ENCODE results near the gene INF2.

Gene INF2

DNA sequence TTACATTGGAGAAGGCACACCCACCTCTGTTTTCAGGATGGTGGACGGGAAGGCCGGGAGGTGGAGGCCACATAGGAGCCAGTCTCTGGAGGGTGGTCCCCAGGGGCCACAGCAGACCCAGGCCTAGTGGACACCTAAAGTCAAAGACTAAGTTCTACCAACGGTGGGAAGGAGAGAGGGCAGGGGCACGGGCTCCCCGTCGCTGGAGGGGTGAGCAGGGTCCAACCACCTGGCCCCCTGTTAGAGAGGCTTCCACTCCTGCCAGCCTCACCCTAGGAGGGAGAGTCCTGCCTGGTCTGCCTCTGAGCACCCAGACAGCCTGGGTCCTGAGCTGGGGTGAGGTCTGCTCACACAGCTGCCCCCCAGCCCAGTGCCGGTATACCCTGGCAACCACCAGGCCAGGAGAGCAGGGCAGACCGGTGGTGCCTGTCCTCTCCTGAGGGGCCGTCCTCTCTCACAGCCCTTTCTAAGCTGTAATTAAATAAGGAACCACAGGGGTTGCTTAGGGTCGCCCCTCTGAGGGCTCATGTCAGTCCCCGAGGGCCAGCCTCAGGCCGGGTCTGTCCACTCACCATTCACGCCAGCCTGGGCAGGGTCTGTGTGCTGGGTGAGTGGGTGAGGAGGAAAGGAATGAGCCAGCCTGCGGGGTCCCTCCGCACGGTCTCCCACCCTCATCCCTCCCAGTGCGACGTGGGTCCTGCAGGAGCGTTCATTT is 2.3 kb downstream of the INF2 start:
- H3K27ac ChIP-seq (replicated peaks): no peak overlapping the region
- no peak for DNase-seq (ENCODE audit: low read depth in 1 of 2, low spot score in 1 of 2)
- no peak for TF ChIP-seq SPI1 (IDR thresholded peaks at IDR 0.05; ENCODE audit: borderline replicate concordance, low read depth)
- TF ChIP-seq POLR2AphosphoS5 (IDR thresholded peaks at IDR 0.05; ENCODE audit: low read depth): no peak
- TF ChIP-seq, protein P1, sequence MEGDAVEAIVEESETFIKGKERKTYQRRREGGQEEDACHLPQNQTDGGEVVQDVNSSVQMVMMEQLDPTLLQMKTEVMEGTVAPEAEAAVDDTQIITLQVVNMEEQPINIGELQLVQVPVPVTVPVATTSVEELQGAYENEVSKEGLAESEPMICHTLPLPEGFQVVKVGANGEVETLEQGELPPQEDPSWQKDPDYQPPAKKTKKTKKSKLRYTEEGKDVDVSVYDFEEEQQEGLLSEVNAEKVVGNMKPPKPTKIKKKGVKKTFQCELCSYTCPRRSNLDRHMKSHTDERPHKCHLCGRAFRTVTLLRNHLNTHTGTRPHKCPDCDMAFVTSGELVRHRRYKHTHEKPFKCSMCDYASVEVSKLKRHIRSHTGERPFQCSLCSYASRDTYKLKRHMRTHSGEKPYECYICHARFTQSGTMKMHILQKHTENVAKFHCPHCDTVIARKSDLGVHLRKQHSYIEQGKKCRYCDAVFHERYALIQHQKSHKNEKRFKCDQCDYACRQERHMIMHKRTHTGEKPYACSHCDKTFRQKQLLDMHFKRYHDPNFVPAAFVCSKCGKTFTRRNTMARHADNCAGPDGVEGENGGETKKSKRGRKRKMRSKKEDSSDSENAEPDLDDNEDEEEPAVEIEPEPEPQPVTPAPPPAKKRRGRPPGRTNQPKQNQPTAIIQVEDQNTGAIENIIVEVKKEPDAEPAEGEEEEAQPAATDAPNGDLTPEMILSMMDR (IDR thresholded peaks at IDR 0.05; ENCODE audit: insufficient read depth, low read length): no peak
- TF ChIP-seq, protein P2, sequence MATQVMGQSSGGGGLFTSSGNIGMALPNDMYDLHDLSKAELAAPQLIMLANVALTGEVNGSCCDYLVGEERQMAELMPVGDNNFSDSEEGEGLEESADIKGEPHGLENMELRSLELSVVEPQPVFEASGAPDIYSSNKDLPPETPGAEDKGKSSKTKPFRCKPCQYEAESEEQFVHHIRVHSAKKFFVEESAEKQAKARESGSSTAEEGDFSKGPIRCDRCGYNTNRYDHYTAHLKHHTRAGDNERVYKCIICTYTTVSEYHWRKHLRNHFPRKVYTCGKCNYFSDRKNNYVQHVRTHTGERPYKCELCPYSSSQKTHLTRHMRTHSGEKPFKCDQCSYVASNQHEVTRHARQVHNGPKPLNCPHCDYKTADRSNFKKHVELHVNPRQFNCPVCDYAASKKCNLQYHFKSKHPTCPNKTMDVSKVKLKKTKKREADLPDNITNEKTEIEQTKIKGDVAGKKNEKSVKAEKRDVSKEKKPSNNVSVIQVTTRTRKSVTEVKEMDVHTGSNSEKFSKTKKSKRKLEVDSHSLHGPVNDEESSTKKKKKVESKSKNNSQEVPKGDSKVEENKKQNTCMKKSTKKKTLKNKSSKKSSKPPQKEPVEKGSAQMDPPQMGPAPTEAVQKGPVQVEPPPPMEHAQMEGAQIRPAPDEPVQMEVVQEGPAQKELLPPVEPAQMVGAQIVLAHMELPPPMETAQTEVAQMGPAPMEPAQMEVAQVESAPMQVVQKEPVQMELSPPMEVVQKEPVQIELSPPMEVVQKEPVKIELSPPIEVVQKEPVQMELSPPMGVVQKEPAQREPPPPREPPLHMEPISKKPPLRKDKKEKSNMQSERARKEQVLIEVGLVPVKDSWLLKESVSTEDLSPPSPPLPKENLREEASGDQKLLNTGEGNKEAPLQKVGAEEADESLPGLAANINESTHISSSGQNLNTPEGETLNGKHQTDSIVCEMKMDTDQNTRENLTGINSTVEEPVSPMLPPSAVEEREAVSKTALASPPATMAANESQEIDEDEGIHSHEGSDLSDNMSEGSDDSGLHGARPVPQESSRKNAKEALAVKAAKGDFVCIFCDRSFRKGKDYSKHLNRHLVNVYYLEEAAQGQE (IDR thresholded peaks at IDR 0.05; ENCODE audit: insufficient replicate concordance, low read depth): no peak
- TF ChIP-seq GABPA (IDR thresholded peaks at IDR 0.05; ENCODE audit: low read depth): no peak
- H3K4me3 ChIP-seq (replicated peaks; ENCODE audit: insufficient read depth, low read length): no peak overlapping the region
- peaks cover 6% of the 10 kb centered on the region for H3K27me3 ChIP-seq (ENCODE audit: insufficient read depth, poor library complexity, severe bottlenecking)

DNA sequence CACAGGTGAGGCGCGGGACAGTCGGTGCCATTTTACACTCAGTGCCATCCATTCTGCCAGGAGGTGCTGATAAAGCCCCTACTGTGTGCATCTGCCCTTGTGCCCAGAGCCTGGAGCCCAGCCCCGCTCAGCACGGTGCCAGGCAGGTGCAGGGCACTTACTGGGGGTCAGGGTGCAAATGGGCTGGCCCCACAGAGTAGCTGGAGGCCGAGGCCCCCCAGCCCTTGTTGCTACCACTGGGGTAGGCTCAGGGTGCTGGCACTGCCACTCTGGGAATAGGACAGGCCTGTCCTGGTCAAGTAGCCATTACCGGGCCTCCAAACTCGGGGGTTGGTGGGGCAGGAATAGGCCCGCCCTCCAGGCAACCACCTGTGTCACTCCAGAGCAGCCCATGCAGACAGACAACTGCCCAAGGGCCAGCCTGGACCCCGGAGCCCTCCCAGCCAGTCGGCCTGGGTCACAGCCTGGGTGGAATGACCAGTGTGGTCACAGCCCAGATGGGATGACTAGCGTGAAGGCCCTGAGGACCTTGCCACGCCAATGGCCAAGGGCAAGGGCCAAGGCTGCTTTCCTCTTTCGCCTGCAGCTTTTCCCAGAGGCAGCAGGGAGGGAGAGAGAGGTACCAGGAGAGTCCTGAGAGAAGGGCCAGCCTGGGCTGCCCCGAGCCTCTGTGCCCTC is 3.0 kb downstream of the INF2 start:
- Histone ChIP-seq H3K27me3 (ENCODE audit: insufficient read depth, poor library complexity, severe bottlenecking) (peaks cover 6% of the 10 kb centered on the region), H3K4me3 (replicated peaks; ENCODE audit: insufficient read depth, low read length) (no peak overlapping the region), H3K27ac (replicated peaks) (no peak overlapping the region)
- TF ChIP-seq GABPA (IDR thresholded peaks at IDR 0.05; ENCODE audit: low read depth) (no peak), SPI1 (IDR thresholded peaks at IDR 0.05; ENCODE audit: borderline replicate concordance, low read depth) (no peak), POLR2AphosphoS5 (IDR thresholded peaks at IDR 0.05; ENCODE audit: low read depth) (no peak)
- TF ChIP-seq, protein P2 (IDR thresholded peaks at IDR 0.05; ENCODE audit: insufficient replicate concordance, low read depth): no peak
- TF ChIP-seq, protein P1 (IDR thresholded peaks at IDR 0.05; ENCODE audit: insufficient read depth, low read length): no peak
- DNase-seq (ENCODE audit: low read depth in 1 of 2, low spot score in 1 of 2): no peak

DNA sequence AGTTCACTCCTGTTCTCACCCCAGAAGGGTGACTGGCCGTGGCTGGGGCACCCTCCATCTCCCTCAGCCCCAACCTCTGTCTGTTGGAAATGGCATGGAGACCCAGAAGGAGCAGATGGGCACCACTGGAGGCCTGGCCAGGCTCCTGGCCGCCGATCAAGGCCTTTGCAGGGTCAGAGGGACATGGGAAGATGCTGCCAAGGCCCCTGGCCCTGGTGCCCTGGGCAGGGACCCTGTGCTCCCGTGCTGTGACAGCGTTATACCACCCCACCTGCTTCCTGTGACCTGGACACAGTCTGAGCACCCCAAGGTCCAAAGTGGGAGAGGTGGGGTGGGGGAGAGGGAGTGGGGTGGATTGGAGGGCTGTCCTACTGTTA is 3.5 kb downstream of the INF2 start:
- TF ChIP-seq, protein P1 (IDR thresholded peaks at IDR 0.05; ENCODE audit: insufficient read depth, low read length): no peak
- no peak for TF ChIP-seq GABPA (IDR thresholded peaks at IDR 0.05; ENCODE audit: low read depth)
- no peak for TF ChIP-seq SPI1 (IDR thresholded peaks at IDR 0.05; ENCODE audit: borderline replicate concordance, low read depth)
- TF ChIP-seq, protein P2 (IDR thresholded peaks at IDR 0.05; ENCODE audit: insufficient replicate concordance, low read depth): no peak
- TF ChIP-seq POLR2AphosphoS5 (IDR thresholded peaks at IDR 0.05; ENCODE audit: low read depth): no peak
- DNase-seq (ENCODE audit: low read depth in 1 of 2, low spot score in 1 of 2): no peak
- Histone ChIP-seq H3K4me3 (replicated peaks; ENCODE audit: insufficient read depth, low read length) (no peak overlapping the region), H3K27me3 (ENCODE audit: insufficient read depth, poor library complexity, severe bottlenecking) (peaks cover 6% of the 10 kb centered on the region), H3K27ac (replicated peaks) (no peak overlapping the region)
